Measurements from ENCODE around the gene OR51M1.

The OR51M1 gene

DNA sequence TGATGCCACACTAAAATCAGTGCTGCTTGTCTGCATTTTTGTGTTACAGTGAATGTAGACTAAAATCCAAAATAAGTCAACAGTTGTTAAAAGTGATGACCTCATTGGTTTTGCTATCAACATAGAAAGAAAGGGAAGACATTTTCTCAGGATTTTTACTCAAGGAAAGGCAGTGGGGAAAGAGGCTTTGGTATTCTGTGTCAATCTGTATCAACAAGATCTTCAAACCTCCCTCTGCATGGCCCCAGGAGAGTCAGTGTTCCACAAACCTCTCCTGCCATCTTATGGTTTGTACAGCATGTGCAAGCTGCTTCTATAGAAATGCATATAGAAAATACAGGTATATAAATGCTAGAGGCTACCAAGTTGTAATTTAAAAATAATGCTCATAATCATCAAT lies 13.8 kb upstream of the OR51M1 start:
- H3K4me3 ChIP-seq (ENCODE audit: low read length) = no peak overlapping the region
- no peak for DNase-seq (ENCODE audit: low read depth, low spot score)

DNA sequence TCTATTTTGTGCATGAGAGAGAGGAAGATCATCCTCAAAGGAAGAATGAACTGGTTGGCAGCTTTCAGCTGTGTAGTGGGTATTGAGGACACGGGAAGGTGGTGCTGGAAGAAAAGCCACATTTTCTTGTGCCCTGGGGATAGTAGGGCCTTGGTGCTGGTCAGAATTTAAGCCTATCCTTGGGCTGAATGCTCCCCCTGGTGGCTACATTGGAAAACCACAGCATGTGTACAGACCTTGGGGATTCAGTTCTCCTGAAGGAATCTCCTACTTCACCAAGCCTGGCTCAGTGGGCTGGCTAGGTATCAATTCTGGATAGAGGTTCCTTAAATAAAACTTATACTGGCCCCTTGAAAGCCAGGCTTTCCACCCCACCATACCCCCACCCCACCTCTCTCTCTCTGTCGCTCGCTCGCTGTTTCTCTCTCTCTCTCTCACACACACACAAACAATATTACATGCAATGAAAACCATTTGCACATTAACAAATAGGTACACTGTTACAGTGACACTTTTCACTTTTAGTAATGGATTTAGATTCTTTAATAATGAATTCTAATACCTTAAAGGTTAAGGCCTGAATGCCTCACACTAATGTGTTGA lies 2.8 kb upstream of the OR51M1 start:
- DNase-seq (ENCODE audit: low read depth, low spot score) = peak; percentile 8
- H3K4me3 ChIP-seq (ENCODE audit: low read length) = no peak overlapping the region

GRCh38 chr11:5384335-5384734 lies 723 bp downstream of the OR51M1 start:
- no peak overlapping the region for H3K4me3 ChIP-seq (ENCODE audit: low read length)
- no peak for DNase-seq (ENCODE audit: low read depth, low spot score)

- H3K4me3 ChIP-seq (ENCODE audit: low read length) = no peak overlapping the region
- DNase-seq (ENCODE audit: low read depth, low spot score) = no peak
These were observed 6.6 kb downstream of the OR51M1 start for GRCh38 chr11:5390210-5390609.

- H3K4me3 ChIP-seq (ENCODE audit: low read length) = no peak overlapping the region
- no peak for DNase-seq (ENCODE audit: low read depth, low spot score)
These were observed 10.5 kb downstream of the OR51M1 start for GRCh38 chr11:5394091-5394490.

DNA sequence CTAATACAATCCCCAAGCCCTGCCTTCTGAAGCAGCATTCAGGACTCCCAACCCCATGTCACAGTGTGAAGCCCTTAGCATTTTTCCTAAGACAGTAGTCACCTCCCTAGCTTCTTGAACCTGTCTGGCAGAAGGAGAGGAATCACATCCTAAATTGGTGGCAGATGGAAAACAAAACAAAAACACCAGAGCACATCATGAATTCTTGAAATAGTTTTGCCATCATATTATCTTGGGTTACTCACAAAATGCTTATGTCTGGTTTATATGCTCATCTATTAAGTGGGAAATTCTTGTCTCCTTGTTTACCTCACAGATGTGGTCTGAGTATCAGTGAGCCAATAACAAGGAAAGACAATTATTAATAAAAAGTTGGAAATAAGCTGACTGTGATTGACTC lies 15.3 kb downstream of the OR51M1 start:
- DNase-seq (ENCODE audit: low read depth, low spot score) = no peak
- no peak overlapping the region for H3K4me3 ChIP-seq (ENCODE audit: low read length)

GRCh38 chr11:5405173-5405572 lies 21.6 kb downstream of the OR51M1 start:
- DNase-seq (ENCODE audit: low read depth, low spot score) = no peak
- no peak overlapping the region for H3K4me3 ChIP-seq (ENCODE audit: low read length)

DNA sequence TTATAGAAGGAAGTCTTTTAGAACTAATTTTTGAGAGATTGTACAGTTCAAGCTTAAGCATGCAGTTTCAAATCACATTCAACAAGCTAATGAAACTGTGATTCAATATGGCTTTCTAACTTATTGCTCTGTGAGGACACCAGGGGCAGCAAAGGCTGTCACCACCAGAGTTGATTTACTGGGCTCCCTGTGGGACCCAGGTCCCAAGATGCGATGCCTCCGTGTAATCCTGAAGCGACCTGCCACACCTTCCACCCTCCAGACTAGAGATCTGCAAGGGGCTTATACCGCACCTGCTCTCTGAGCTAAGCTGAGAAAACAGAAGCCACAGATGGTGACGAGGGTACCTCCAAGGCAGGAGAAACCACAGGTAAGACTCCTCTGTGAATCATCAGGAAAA lies 37.4 kb downstream of the OR51M1 start:
- no peak overlapping the region for H3K4me3 ChIP-seq (ENCODE audit: low read length)
- no peak for DNase-seq (ENCODE audit: low read depth, low spot score)

DNA sequence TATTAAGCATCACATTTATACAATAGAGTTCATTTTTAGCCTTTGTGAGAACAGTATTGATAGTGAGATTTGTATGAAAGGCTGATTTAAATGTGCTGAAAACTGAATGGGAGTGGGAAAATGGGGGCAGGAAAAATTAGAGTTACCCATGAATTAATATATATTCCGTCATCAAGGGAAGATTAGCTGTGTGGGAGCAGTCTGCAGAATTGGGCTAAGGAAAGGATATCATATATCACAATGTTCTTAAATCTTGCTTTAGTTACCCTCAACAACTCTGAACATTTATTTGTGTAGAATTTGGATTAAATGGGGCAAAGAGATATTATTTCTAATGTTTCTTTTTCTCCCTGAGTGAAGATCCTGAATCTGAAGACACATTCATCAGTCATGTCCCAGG lies 38.2 kb downstream of the OR51M1 start, which contains the start of gene OR51Q1:
OR51Q1 (plus strand) TSS at position 301 of the 400 bp plus-strand sequence; CDS start at position 391, 90 bp downstream.
- H3K4me3 ChIP-seq (ENCODE audit: low read length) = no peak within 1 kb of the TSS
- no peak for DNase-seq (ENCODE audit: low read depth, low spot score)

DNA sequence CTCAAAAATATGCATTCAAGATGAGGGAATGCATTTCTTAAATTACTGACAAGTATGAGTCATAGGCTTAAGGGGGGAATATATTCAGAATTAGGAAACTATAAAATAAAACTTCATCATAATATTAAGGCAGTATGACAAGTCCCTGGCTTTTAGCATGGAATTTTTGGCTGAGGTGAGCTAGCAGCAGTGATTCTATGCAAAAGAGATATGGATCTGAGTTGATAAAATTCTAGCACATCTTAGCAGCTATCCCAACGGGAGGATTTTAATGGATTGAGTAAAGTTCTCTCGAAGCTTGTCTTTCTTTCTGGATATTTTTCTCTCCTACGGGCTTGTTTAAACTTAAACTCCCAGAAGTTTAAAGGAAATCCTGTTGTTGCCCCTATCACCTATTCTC lies 39.5 kb downstream of the OR51M1 start:
- H3K4me3 ChIP-seq (ENCODE audit: low read length) = no peak overlapping the region
- no peak for DNase-seq (ENCODE audit: low read depth, low spot score)

DNA sequence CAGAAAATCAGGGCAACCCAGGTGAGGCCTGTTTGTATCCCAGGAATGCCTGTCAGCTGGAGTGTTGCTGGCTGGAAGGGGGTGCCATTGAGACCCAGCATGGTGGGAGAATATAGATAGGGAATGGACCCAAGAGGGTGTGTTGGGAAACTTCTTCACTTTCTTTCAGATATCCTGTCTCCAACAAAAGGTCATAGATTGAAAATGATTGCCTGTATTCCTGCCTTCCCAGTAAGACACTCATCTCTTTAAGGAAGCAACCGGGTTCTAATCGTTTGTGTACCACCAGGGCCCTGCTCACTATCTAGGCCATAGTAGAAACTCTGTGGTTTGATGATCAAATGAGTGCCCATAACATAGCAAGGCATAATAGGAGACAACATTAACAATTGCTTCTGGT lies 57.8 kb downstream of the OR51M1 start, which contains the start of gene OR51I1:
OR51I1 (minus strand) TSS at position 101 of the 400 bp plus-strand sequence; CDS start at position 101, 0 bp downstream.
- H3K4me3 ChIP-seq (ENCODE audit: low read length) = no peak within 1 kb of the TSS
- DNase-seq (ENCODE audit: low read depth, low spot score) = no peak
